Muscle layer of colon (tissue), 2 donors: ENCODE data around the gene SLC2A1.

Source experiments
- H3K27ac ChIP-seq: one replicate; pipeline ENCODE4 v1.7.0; 2013; ENCODE audit warnings: low read depth, mild to moderate bottlenecking, low read length, moderate library complexity
- H3K27me3 ChIP-seq, 2 donors: one replicate each; pipeline ENCODE4 v1.7.0; 2013; ENCODE audit warnings: low read length in 2 of 2, mild to moderate bottlenecking in 2 of 2; ENCODE audit not compliant: insufficient read depth in 2 of 2, control insufficient read depth in 1 of 2
- H3K36me3 ChIP-seq: one replicate; pipeline ENCODE4 v1.7.0; 2013; ENCODE audit warnings: mild to moderate bottlenecking, low read length; ENCODE audit not compliant: insufficient read depth
- H3K4me1 ChIP-seq: one replicate; pipeline ENCODE4 v1.7.0; 2013; ENCODE audit warnings: mild to moderate bottlenecking, low read length; ENCODE audit not compliant: insufficient read depth
- H3K4me3 ChIP-seq, 2 donors: one replicate each; pipeline ENCODE4 v1.7.0; 2013; ENCODE audit warnings: low read length in 2 of 2, low read depth in 1 of 2, mild to moderate bottlenecking in 1 of 2, moderate library complexity in 1 of 2
- H3K9ac ChIP-seq: one replicate; pipeline ENCODE4 v1.7.0; 2013; ENCODE audit warnings: low read length
- H3K9me3 ChIP-seq: one replicate; pipeline ENCODE4 v1.7.0; 2013; ENCODE audit warnings: mild to moderate bottlenecking, low read length
- donor health status: abdominal sarcoma.
- donor health status: Adenocarcinoma of cecum.

Gene SLC2A1

GRCh38 chr1:42955311-42956063 is 3.2 kb downstream of the SLC2A1 start:
- Histone ChIP-seq H3K27me3 (no peaks in the 10 kb centered on the region), H3K36me3 (no peaks in the 10 kb centered on the region), H3K4me3 (no peak overlapping the region), H3K9ac (no peak overlapping the region), H3K4me1 (peaks cover 4% of the 10 kb centered on the region), H3K27ac (no peak overlapping the region), H3K9me3 (no peaks in the 10 kb centered on the region)

GRCh38 chr1:42953182-42954180 is 5.2 kb downstream of the SLC2A1 start:
- Histone ChIP-seq H3K36me3 (no peaks in the 10 kb centered on the region), H3K4me1 (peaks cover 4% of the 10 kb centered on the region), H3K9ac (no peak overlapping the region), H3K9me3 (no peaks in the 10 kb centered on the region), H3K4me3 (no peak overlapping the region), H3K27ac (no peak overlapping the region), H3K27me3 (no peaks in the 10 kb centered on the region)

GRCh38 chr1:42952303-42953001 is 6.2 kb downstream of the SLC2A1 start:
- Histone ChIP-seq H3K4me1 (peaks cover 4% of the 10 kb centered on the region), H3K36me3 (no peaks in the 10 kb centered on the region), H3K4me3 (no peak overlapping the region), H3K27me3 (no peaks in the 10 kb centered on the region), H3K9me3 (no peaks in the 10 kb centered on the region), H3K9ac (no peak overlapping the region), H3K27ac (no peak overlapping the region)

- H3K4me3 ChIP-seq = no peak overlapping the region
- H3K27ac ChIP-seq = no peak overlapping the region
Observed at GRCh38 chr1:42951588-42951987, 7.1 kb downstream of the SLC2A1 start.

GRCh38 chr1:42950116-42950481 is 8.6 kb downstream of the SLC2A1 start:
- H3K4me3 ChIP-seq = no peak overlapping the region
- no peak overlapping the region for H3K27ac ChIP-seq
- peaks cover under 1% of the 10 kb centered on the region for H3K4me1 ChIP-seq

More at GRCh38 chr1:42951588-42951987, 7.1 kb downstream of the SLC2A1 start:
- Histone ChIP-seq H3K36me3 (no peaks in the 10 kb centered on the region), H3K9ac (no peak overlapping the region), H3K4me1 (no peaks in the 10 kb centered on the region), H3K9me3 (no peaks in the 10 kb centered on the region), H3K27me3 (no peaks in the 10 kb centered on the region)

GRCh38 chr1:42949312-42950115 is 9.2 kb downstream of the SLC2A1 start:
- H3K27me3 ChIP-seq = no peaks in the 10 kb centered on the region
- no peak overlapping the region for H3K4me3 ChIP-seq
- H3K4me1 ChIP-seq = peaks cover 7% of the 10 kb centered on the region
- H3K36me3 ChIP-seq = no peaks in the 10 kb centered on the region
- no peak overlapping the region for H3K9ac ChIP-seq
- no peak overlapping the region for H3K27ac ChIP-seq
- H3K9me3 ChIP-seq = no peaks in the 10 kb centered on the region

More at GRCh38 chr1:42950116-42950481, 8.6 kb downstream of the SLC2A1 start:
- no peaks in the 10 kb centered on the region for H3K9me3 ChIP-seq
- no peak overlapping the region for H3K9ac ChIP-seq
- no peaks in the 10 kb centered on the region for H3K36me3 ChIP-seq
- H3K27me3 ChIP-seq = no peaks in the 10 kb centered on the region

- H3K27me3 ChIP-seq = no peaks in the 10 kb centered on the region
- no peaks in the 10 kb centered on the region for H3K9me3 ChIP-seq
- no peaks in the 10 kb centered on the region for H3K36me3 ChIP-seq
- H3K9ac ChIP-seq = no peak overlapping the region
- no peak overlapping the region for H3K27ac ChIP-seq
- peaks cover 20% of the 10 kb centered on the region for H3K4me1 ChIP-seq
- H3K4me3 ChIP-seq = no peak overlapping the region
Observed at GRCh38 chr1:42947965-42948732, 10.5 kb downstream of the SLC2A1 start.

- H3K36me3 ChIP-seq = no peaks in the 10 kb centered on the region
- no peak overlapping the region for H3K4me3 ChIP-seq
- no peak overlapping the region for H3K27ac ChIP-seq
- H3K27me3 ChIP-seq = no peaks in the 10 kb centered on the region
- H3K4me1 ChIP-seq = peaks cover 31% of the 10 kb centered on the region
- H3K9me3 ChIP-seq = no peaks in the 10 kb centered on the region
- no peak overlapping the region for H3K9ac ChIP-seq
Observed at GRCh38 chr1:42947117-42947516, 11.6 kb downstream of the SLC2A1 start.

GRCh38 chr1:42946120-42946898 is 12.4 kb downstream of the SLC2A1 start:
- Histone ChIP-seq H3K4me1 (peaks cover 39% of the 10 kb centered on the region), H3K4me3 (no peak overlapping the region), H3K9ac (no peak overlapping the region), H3K27ac (no peak overlapping the region), H3K36me3 (no peaks in the 10 kb centered on the region), H3K27me3 (no peaks in the 10 kb centered on the region), H3K9me3 (no peaks in the 10 kb centered on the region)

GRCh38 chr1:42945164-42945563 is 13.5 kb downstream of the SLC2A1 start:
- no peak overlapping the region for H3K9ac ChIP-seq
- H3K36me3 ChIP-seq = no peaks in the 10 kb centered on the region
- peaks cover 46% of the 10 kb centered on the region for H3K4me1 ChIP-seq
- H3K27me3 ChIP-seq = no peaks in the 10 kb centered on the region
- H3K27ac ChIP-seq = peak overlapping the region; percentile 65
- H3K9me3 ChIP-seq = no peaks in the 10 kb centered on the region
- H3K4me3 ChIP-seq = no peak overlapping the region
